ENCODE measurements around the gene CENPM.

The CENPM gene

DNA sequence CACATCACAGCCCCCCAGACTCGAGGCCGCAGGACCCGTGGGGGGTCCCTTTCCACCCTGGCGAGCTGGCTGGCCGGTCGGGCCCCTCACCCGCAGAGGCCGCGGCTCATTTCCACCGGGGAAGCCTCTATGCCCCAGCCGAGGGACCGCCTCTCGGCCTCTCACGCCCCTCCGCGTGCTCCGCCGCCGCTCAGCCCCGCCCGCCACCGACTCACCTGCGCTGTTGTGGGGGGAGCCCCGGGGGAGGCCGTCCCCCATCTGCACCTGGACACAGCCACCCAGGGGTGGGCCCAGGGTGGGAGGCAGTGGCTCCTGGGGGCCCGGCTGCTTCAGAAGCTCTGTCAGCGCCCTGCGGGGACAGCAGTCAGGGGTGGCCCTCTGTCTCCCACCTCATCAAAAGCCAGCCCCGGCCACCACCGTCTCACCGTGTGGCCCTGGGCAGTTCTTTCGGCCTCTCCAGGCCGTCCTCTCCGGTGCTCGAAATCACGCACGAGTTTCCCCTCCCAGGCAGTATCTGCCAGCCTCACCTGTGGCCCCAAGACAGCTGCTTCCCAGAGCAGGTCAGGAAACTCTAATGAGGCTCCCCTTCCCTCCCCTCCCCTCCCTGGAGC lies 35.8 kb downstream of the CENPM start:
- in situ Hi-C loops (cut with HindIII; ENCODE audit: low sequenced_read_pairs): no loop called here
- no peak overlapping the region for H3K4me3 ChIP-seq (ENCODE audit: low read depth, low read length)
- no peak for DNase-seq (ENCODE audit: low read depth)
- TF ChIP-seq, protein P1, sequence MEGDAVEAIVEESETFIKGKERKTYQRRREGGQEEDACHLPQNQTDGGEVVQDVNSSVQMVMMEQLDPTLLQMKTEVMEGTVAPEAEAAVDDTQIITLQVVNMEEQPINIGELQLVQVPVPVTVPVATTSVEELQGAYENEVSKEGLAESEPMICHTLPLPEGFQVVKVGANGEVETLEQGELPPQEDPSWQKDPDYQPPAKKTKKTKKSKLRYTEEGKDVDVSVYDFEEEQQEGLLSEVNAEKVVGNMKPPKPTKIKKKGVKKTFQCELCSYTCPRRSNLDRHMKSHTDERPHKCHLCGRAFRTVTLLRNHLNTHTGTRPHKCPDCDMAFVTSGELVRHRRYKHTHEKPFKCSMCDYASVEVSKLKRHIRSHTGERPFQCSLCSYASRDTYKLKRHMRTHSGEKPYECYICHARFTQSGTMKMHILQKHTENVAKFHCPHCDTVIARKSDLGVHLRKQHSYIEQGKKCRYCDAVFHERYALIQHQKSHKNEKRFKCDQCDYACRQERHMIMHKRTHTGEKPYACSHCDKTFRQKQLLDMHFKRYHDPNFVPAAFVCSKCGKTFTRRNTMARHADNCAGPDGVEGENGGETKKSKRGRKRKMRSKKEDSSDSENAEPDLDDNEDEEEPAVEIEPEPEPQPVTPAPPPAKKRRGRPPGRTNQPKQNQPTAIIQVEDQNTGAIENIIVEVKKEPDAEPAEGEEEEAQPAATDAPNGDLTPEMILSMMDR (IDR thresholded peaks at IDR 0.05; ENCODE audit: low read depth, low read length, missing control alignments): no peak

DNA sequence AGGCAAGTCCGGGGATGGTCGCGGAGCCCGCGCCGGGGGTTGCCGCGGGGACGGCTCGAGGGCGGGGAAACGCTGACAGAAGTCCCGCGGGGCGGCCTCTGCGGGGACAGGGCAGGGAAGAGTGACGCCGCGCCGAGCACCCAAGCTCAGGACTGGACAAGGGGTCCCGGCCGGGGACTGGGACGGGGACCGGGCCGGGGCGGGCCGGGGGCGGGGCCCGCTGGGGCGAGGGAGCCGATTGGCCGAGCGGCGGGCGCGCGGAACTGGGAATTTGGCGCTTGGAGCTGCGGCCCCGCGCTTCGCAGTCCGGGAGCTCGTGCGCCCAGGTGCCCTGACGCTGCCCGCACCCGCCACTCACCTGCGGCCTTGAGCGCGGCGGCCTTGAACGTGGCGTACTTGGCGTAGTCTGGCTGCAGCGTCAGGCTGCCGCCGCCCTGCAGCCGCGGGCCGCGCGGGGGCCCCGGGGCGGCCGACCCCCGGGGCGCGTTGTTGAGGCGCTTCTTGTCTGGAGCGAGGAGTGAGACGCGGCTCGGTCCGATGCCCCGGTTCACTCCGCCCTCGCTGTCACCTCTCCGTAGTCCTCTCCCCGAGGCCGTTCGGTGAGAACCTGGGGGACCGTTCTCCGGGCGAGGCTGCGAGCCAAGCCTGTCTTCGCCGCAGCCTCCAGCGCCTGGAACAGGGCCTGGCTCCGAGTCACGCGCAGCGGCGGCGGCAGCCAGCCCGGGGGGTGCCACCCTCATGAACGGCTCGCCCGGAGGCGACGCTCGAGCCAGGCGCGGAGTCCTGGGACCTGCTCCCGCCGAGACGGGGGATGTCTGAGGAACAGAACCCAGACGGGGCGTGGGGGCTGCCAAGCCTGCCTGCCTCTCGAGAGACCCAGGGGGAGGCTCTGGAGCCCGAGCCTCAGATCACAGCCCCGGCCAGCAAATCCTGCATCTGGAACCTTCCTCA lies 36.6 kb downstream of the CENPM start:
- no peak for DNase-seq (ENCODE audit: low read depth)
- TF ChIP-seq, protein P1 (IDR thresholded peaks at IDR 0.05; ENCODE audit: low read depth, low read length, missing control alignments): no peak
- H3K4me3 ChIP-seq (ENCODE audit: low read depth, low read length): no peak overlapping the region
- in situ Hi-C loops (cut with HindIII; ENCODE audit: low sequenced_read_pairs): no loop called here

DNA sequence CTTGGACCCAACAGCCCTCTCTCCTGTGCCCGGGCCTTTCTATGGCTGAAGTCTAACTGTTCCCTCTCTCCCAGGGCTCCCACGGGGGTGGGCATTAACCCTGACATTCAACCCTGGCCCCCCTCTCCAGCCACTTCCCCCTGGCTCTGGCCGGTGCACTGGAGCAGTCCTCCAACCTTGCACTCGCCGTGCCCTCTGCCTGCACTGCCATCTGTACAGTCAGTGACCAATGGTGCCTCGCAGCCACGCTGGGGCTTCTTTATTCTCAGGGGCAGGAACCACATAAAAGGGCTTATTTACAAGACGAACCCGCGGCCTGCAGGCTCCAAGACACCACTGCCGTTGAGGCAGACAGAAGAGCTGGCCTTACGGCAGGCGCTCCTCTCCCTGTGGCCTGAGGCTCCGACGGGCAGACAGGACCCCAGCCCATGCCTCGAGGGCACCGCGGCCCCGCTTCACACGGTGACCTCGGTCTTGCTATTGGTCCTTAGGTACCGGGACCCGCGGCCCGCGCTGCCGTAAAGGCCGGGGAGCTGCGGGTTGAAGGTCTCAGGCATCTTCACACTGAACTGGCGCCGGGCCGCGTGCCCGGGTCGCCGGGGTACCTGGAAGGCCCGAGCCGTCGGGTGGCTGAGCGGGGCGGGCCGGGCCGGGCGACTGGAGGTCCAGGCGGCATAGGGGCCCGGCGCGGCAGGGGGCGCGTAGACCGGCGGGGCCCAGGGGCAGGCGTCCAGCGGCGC lies 37.5 kb downstream of the CENPM start:
- TF ChIP-seq, protein P1 (IDR thresholded peaks at IDR 0.05; ENCODE audit: low read depth, low read length, missing control alignments): no peak
- no peak for DNase-seq (ENCODE audit: low read depth)
- in situ Hi-C loops (cut with HindIII; ENCODE audit: low sequenced_read_pairs): no loop called here
- H3K4me3 ChIP-seq (ENCODE audit: low read depth, low read length): no peak overlapping the region

DNA sequence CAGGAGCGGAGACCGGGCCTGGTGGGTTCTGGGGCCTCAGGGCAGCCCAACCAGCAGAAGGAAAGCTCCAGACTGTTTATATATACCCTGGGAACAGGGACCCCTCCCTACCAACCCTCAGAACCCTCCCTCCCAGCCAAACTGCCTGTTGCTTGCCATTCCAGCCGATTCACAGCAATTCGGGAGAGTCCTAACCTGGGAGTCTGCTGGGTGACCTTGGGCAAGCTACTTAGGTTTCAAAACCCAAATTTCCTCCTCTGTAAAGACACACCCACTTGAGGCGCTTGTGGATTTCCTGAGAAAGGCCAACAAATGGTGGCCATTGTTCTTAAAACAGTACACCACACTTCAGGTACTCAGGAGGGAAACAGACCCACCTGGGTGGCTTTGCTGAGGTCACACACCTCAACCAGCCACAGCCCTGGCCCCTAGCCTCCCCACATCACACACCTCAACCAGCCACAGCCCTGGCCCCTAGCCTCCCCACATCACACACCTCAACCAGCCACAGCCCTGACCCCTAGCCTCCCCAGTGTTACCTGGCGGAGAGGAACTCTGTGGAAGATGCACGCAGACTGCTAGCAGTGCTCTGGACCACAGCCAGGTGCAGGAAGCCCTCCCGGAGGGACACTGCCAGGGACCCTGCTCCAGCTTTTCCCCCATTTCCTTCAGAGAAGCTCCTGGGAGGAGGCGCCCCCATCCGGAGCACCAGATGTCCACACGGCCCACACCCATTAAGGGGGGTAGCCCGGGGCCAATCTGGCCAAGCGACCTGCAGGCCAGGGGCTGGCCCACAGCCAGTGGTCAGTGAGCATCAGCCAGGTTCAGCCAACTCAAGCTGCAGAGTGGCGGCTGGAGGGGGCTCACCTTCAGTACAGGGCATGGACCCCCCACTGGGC lies 38.3 kb downstream of the CENPM start:
- TF ChIP-seq, protein P1 (IDR thresholded peaks at IDR 0.05; ENCODE audit: low read depth, low read length, missing control alignments): no peak
- no peak overlapping the region for H3K4me3 ChIP-seq (ENCODE audit: low read depth, low read length)
- no peak for DNase-seq (ENCODE audit: low read depth)
- in situ Hi-C loops (cut with HindIII; ENCODE audit: low sequenced_read_pairs): no loop called here

DNA sequence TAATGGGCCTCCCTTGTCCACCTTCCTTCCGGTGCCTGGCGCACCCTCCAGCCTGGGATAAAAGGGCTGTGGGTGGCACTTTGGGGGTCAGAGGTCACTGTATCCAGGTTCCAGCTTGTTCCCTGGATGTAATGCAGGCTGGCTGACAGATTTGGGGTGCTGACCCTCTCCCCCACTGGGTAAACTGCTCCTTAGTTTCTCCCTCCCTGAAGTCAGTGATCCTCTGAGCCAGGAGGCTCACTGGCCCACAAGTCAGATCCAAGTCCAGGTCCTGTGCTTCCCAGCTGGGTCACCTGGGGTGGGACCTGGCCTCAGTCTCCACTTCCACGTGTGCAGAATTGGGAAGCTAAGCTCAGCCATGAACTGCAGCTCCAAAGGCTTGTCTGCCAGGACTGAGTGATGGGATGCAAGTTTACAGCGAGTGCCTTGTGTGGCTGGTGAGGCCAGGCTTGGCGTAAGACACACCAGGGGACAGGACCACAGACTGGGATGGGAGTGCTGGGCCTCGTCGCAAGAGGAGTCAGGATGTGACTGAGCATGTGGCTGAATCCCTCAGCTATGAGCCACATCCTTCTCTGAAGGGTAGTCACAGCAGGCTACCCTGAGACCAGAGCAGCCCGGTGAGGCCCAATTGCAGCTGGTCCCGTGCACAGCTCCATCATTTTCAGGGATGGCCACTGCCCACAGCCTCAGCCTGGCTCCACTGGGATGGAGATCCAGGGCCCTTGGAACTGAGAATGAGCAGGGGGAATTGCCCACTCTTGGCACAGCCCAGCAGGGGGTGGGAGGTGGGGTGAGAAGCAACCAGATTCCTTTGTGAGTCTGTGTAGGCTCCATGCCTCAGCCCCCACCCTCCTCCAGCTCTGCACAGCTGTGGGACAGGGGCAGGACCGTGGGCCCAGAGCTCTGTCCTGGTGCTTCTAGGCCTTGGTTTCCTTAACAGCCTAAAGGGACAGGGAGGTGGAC lies 39.2 kb downstream of the CENPM start:
- H3K4me3 ChIP-seq (ENCODE audit: low read depth, low read length): no peak overlapping the region
- DNase-seq (ENCODE audit: low read depth): no peak
- TF ChIP-seq, protein P1 (IDR thresholded peaks at IDR 0.05; ENCODE audit: low read depth, low read length, missing control alignments): no peak
- in situ Hi-C loops (cut with HindIII; ENCODE audit: low sequenced_read_pairs): no loop called here
